HepG2 (cell line): ENCODE data around the gene CTDSP2. TPM values are rescaled to one million over a fixed set of nuclear protein-coding genes. Genes with fewer than 3 reads are reported as not detected.

Experiments
- ATAC-seq: fragments of 200-7000 bp; cut with Tn5 transposase; 3 replicates; pipeline ENCODE4 v1.9.1; 2020; ENCODE audit warnings: mild to moderate bottlenecking, moderate library complexity
- BruUV-seq: library from RNA; stranded (reverse); fragments of 400-500 nt; replicated peaks from 2 replicates; lab custom pipeline; 2021; lab: Mats Ljungman, UMichigan
- CTCF ChIA-PET: fragments of 300-600 bp; formaldehyde crosslinking; extraction: SDS; loops from one replicate; lab custom pipeline; 2021; ENCODE audit warnings: low total read pairs, inconsistent platforms, low intra/inter-chr PET ratio; lab: Yijun Ruan, JAX
- POLR2A ChIA-PET: fragments of 350-600 bp; sonication (Branson Sonifier 250); formaldehyde crosslinking; loops from one replicate; lab custom pipeline; 2020; ENCODE audit warnings: antibody characterized with exemption, inconsistent platforms; lab: Yijun Ruan, JAX
- DNase-seq: peaks from one replicate; pipeline ENCODE4 v3.0.0-alpha.2; 2015; ENCODE audit warnings: low spot score
- FAIRE-seq: peaks from 3 replicates; lab custom pipeline; 2011; peaks lifted over from hg19 to GRCh38; lab: Jason Lieb, UNC
- H2AFZ ChIP-seq: one replicate; pipeline ENCODE4 v1.6.1; 2011; ENCODE audit warnings: low read length, inconsistent platforms
- H3K27ac ChIP-seq: fragments of 300-600 bp; 3 replicates; pipeline ENCODE4 v1.8.0; 2011; ENCODE audit warnings: mixed run types, mild to moderate bottlenecking, mixed read lengths, low read length, inconsistent platforms; ENCODE audit not compliant: insufficient read depth; ENCODE audit errors: extremely low read length
- H3K27me3 ChIP-seq, 2 experiments: fragments of 200-600 bp in 1 of 2; 2 replicates in 1 of 2; 3 replicates in 1 of 2; pipeline versions ENCODE4 v1.6.0 to v1.8.0; 2011; ENCODE audit warnings: low read length in 2 of 2, mild to moderate bottlenecking in 2 of 2, moderate library complexity in 2 of 2, inconsistent platforms in 1 of 2; ENCODE audit not compliant: insufficient read depth in 2 of 2, control insufficient read depth in 1 of 2
- H3K36me3 ChIP-seq, 2 experiments: fragments of 200-600 bp in 1 of 2; replicated peaks in 1 of 2; 2 replicates in 1 of 2; 3 replicates in 1 of 2; pipeline versions ENCODE4 v1.5.1 to v1.8.0; 2011; ENCODE audit warnings: low read length in 2 of 2, inconsistent platforms in 1 of 2; ENCODE audit not compliant: insufficient read depth in 2 of 2, control insufficient read depth in 1 of 2
- H3K4me1 ChIP-seq: 2 replicates; pipeline ENCODE4 v1.5.1; 2012; ENCODE audit warnings: low read length, inconsistent platforms; ENCODE audit not compliant: insufficient read depth
- H3K4me2 ChIP-seq: 2 replicates; pipeline ENCODE4 v1.6.0; 2011; ENCODE audit warnings: low read depth, low read length, inconsistent platforms
- H3K4me3 ChIP-seq, 3 experiments: fragments of 200-600 bp in 1 of 3; sonication (generic), shearing (Covaris generic) in 1 of 3; replicated peaks in 1 of 3; 2 replicates each; pipeline ENCODE4 v1.5.1; 2011 to 2016; ENCODE audit warnings: low read length in 3 of 3, inconsistent platforms in 2 of 3, low read depth in 2 of 3, mild to moderate bottlenecking in 2 of 3, control low read depth in 1 of 3, mixed read lengths in 1 of 3; ENCODE audit not compliant: insufficient read depth in 1 of 3
- H3K79me2 ChIP-seq: one replicate; pipeline ENCODE4 v1.6.1; 2011; ENCODE audit warnings: low read length, inconsistent platforms; ENCODE audit not compliant: insufficient read depth
- H3K9ac ChIP-seq: 2 replicates; pipeline ENCODE4 v1.6.0; 2011; ENCODE audit warnings: mild to moderate bottlenecking, low read depth, low read length, inconsistent platforms; ENCODE audit not compliant: insufficient read depth
- H3K9me3 ChIP-seq: 2 replicates; pipeline ENCODE4 v1.5.1; 2012; ENCODE audit warnings: mild to moderate bottlenecking, low read length
- H4K20me1 ChIP-seq: 2 replicates; pipeline ENCODE4 v1.6.0; 2011; ENCODE audit warnings: inconsistent platforms, mild to moderate bottlenecking, low read length, moderate library complexity; ENCODE audit not compliant: insufficient read depth
- DNMT1 ChIP-seq: sonication (generic); formaldehyde crosslinking; IDR thresholded peaks from 2 replicates; pipeline ENCODE4 v1.5.1; 2020; ENCODE audit warnings: mild to moderate bottlenecking, missing genetic modification reagents
- RBM22 ChIP-seq: fragments of 200-400 bp; formaldehyde crosslinking; optimal IDR thresholded peaks from 2 replicates; pipeline ENCODE3; 2017; ENCODE audit warnings: mild to moderate bottlenecking, low read length, moderate library complexity
- SSRP1 ChIP-seq: IDR thresholded peaks from 2 replicates; pipeline ENCODE4 v1.6.1; 2016; ENCODE audit warnings: control low read depth
- ZNF746 ChIP-seq: sonication (generic); formaldehyde crosslinking; IDR thresholded peaks from 2 replicates; pipeline ENCODE4 v1.8.0; 2022; ENCODE audit warnings: mild to moderate bottlenecking, missing genetic modification reagents
- WGBS: methylation state at CpG from one replicate; pipeline ENCODE4 v1.1.6; 2017; ENCODE audit warnings: low lambda C conversion rate; 5-methylcytosine and 5-hydroxymethylcytosine counted together
- in situ Hi-C: cut with HindIII; loops from 2 replicates; pipeline ENCODE4 v1.10.0; 2017; ENCODE audit warnings: low pct_unique_long_range_greater_than_20kb; ENCODE audit not compliant: extremely low pct_ligation_motif_present
- intact Hi-C: fragments of 100-400 bp; cut with micrococcal nuclease; formaldehyde crosslinking; loops from one replicate; pipeline ENCODE4 v1.10.0; 2022; ENCODE audit not compliant: unreplicated experiment
- polyA plus RNA-seq, 8 experiments: library from polyadenylated mRNA; depleted of rRNA in 3 of 8; stranded (reverse) in 7 of 8; unstranded in 1 of 8; fragments of >200 nt; fragmentation: Illumina TruSeq in 4 of 8; extraction: Trizol in 4 of 8; gene quantifications; 2 replicates each; pipeline versions ENCODE4 v1.2.1 to v1.2.3, GENCODE V29; 2011 to 2016; ENCODE audit warnings: low read depth in 4 of 8, missing spikeins in 1 of 8, mixed read lengths in 1 of 8; ENCODE audit not compliant: insufficient read depth in 1 of 8
- total RNA-seq, 5 experiments: library from RNA; depleted of rRNA; stranded (reverse); fragments of >200 nt; fragmentation: Illumina TruSeq; extraction: Trizol; gene quantifications; 2 replicates each; pipeline ENCODE4 v1.2.3, GENCODE V29; 2016; ENCODE audit warnings: low read depth in 1 of 5
- TF ChIP-seq, protein P1 (sequence below): IDR thresholded peaks from 2 replicates; pipeline ENCODE4 v1.4.0; 2020; ENCODE audit warnings: mild to moderate bottlenecking, missing genetic modification reagents
- TF ChIP-seq, protein P2 (sequence below): sonication (generic); formaldehyde crosslinking; IDR thresholded peaks from 2 replicates; pipeline ENCODE4 v1.8.1; 2023; ENCODE audit warnings: mild to moderate bottlenecking, missing genetic modification reagents
- TF ChIP-seq, protein P3 (sequence below): IDR thresholded peaks from 2 replicates; pipeline ENCODE4 v1.6.1; 2018; ENCODE audit warnings: missing genetic modification reagents

The CTDSP2 gene
- total and polyA plus RNA-seq, 2 of the 13 experiments (the other 11 are each of a cell fraction or from before 2014, with no cell fraction given): 38.1 to 82.5 TPM

DNA sequence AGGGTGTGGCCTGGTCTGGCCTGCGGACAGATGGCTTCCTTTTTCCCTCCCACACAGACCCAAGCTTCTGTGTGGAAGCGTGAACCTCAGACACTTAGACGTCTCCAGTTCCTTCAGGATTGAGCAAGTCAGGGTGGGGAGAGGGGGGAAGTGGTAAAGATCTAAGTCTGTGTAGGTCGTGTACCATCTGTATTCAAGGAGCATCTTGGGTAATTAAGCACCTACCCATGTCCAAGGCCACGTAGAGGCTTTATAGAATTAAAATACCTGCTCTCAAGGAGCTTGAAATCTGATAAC is 29.7 kb downstream of the CTDSP2 start (continued):
- TF ChIP-seq, protein P1, sequence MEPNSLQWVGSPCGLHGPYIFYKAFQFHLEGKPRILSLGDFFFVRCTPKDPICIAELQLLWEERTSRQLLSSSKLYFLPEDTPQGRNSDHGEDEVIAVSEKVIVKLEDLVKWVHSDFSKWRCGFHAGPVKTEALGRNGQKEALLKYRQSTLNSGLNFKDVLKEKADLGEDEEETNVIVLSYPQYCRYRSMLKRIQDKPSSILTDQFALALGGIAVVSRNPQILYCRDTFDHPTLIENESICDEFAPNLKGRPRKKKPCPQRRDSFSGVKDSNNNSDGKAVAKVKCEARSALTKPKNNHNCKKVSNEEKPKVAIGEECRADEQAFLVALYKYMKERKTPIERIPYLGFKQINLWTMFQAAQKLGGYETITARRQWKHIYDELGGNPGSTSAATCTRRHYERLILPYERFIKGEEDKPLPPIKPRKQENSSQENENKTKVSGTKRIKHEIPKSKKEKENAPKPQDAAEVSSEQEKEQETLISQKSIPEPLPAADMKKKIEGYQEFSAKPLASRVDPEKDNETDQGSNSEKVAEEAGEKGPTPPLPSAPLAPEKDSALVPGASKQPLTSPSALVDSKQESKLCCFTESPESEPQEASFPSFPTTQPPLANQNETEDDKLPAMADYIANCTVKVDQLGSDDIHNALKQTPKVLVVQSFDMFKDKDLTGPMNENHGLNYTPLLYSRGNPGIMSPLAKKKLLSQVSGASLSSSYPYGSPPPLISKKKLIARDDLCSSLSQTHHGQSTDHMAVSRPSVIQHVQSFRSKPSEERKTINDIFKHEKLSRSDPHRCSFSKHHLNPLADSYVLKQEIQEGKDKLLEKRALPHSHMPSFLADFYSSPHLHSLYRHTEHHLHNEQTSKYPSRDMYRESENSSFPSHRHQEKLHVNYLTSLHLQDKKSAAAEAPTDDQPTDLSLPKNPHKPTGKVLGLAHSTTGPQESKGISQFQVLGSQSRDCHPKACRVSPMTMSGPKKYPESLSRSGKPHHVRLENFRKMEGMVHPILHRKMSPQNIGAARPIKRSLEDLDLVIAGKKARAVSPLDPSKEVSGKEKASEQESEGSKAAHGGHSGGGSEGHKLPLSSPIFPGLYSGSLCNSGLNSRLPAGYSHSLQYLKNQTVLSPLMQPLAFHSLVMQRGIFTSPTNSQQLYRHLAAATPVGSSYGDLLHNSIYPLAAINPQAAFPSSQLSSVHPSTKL (CRISPR knock-in tag): no peak
- TF ChIP-seq RBM22 (no peak), DNMT1 (no peak), ZNF746 (CRISPR knock-in tag) (no peak)
- TF ChIP-seq, protein P2, sequence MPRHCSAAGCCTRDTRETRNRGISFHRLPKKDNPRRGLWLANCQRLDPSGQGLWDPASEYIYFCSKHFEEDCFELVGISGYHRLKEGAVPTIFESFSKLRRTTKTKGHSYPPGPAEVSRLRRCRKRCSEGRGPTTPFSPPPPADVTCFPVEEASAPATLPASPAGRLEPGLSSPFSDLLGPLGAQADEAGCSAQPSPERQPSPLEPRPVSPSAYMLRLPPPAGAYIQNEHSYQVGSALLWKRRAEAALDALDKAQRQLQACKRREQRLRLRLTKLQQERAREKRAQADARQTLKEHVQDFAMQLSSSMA (CRISPR knock-in tag): no peak
- TF ChIP-seq, all 625 proteins: peak for 0

DNA sequence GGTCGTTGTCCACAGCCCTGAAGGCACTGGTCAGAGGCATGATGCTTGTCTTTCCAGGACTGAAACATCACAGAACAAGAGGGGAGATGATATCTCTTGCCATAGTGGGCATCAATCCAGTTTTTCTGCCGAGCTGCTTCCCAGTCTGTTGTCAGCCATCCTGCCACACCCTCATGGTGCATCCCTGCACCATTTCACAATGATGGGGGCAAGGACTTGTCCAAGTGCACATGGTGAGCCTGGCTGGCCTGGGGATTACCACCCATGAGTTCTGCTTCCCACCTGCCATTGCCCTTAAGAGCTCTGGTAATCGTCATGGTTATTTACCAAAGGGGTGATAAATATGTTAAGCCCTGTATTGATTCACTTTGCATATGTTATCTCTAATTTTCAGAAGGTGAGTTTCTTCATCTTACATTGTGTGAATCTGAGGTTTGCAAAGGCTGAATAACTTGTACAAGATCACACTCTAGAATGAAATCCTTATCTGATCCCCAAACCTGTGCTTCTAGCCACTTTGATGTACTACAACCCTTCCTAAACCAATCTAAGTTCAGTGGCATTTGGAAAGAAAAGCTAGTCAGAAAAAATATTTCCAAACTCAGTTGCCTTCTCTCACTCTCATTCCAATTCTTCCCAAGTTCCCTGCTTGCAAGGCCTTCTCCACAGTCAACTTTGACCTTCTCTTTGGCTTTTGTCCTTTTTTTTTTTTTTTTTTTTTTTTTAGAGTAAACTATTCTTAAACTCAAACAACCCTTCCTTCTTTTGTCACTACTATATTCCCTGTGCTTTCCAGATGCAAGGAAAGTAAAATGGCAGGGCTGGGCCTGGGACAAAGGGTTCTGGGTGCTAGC is 30.3 kb downstream of the CTDSP2 start:
- H3K27ac ChIP-seq: no peak overlapping the region
- H3K36me3 ChIP-seq: no peaks in the 10 kb centered on the region
- no peak overlapping the region for H3K4me2 ChIP-seq
- no peaks in the 10 kb centered on the region for H3K27me3 ChIP-seq
- POLR2A ChIA-PET: interaction anchor here (0.8 kb wide), 1 partner anchor 30 kb away, joined by 3 read pairs; the partner anchor contains the start of gene CTDSP2
- ATAC-seq: no peak
- TF ChIP-seq SSRP1 (CRISPR knock-in tag): 0 out of 2 replicates have a peak, but pooled peaks have one; percentile 66
- TF ChIP-seq, protein P3, sequence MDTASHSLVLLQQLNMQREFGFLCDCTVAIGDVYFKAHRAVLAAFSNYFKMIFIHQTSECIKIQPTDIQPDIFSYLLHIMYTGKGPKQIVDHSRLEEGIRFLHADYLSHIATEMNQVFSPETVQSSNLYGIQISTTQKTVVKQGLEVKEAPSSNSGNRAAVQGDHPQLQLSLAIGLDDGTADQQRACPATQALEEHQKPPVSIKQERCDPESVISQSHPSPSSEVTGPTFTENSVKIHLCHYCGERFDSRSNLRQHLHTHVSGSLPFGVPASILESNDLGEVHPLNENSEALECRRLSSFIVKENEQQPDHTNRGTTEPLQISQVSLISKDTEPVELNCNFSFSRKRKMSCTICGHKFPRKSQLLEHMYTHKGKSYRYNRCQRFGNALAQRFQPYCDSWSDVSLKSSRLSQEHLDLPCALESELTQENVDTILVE (CRISPR knock-in tag): no peak
- in situ Hi-C loops (no loop called here), intact Hi-C loops (no loop called here)
- H3K79me2 ChIP-seq: no peaks in the 10 kb centered on the region
- no peaks in the 10 kb centered on the region for H3K9me3 ChIP-seq
- no peak overlapping the region for H3K9ac ChIP-seq
- CTCF ChIA-PET: interaction anchor here (1.1 kb wide), 1 partner anchor 89 kb away, joined by 3 read pairs; no protein-coding TSS in a partner anchor
- no peak for FAIRE-seq
- no TSS peak for BruUV-seq
- WGBS: 62% methylated on average over 3 of the region's 3 CpGs
- H4K20me1 ChIP-seq: no peaks in the 10 kb centered on the region
- peaks cover 92% of the 10 kb centered on the region for H3K4me1 ChIP-seq
- H3K4me3 ChIP-seq: no peak overlapping the region
- no peak for DNase-seq
- no peak overlapping the region for H2AFZ ChIP-seq
